ENCODE data around the gene ATP2C2. TPM values are rescaled to one million over a fixed set of nuclear protein-coding genes. Genes with fewer than 3 reads are reported as not detected.

Gene ATP2C2
- total RNA-seq, 4 donors from 2014 or later, result 1.1 to 25.8 (median 5.6) TPM

GRCh38 chr16:84511180-84511800 is 143.0 kb downstream of the ATP2C2 start:
- Histone ChIP-seq H3K4me3 (peak overlapping the region in 1 of 4 donors; percentile 26), H3K9me3 (no peaks in the 10 kb centered on the region), H3K27ac (no peak overlapping the region), H3K27me3 (no peaks in the 10 kb centered on the region), H3K4me1 (peaks cover 6 to 18% (median 8%) of the 10 kb centered on the region in 3 donors), H3K36me3 (no peaks in the 10 kb centered on the region)
- 10 to 11% methylated on average over 15 to 17 of the region's 21 CpGs for WGBS, 2 donors
- DNase-seq, result no peak
- TF ChIP-seq POLR2A (IDR thresholded peaks at IDR 0.05) (no peak), CTCF (IDR thresholded peaks at IDR 0.05) (peak; percentile 92 to 99 (median 96))
- intact Hi-C loops (cut with DNase I), result loop anchor here (5.0 to 10.0 kb wide), 2 partner anchors 111 to 214 kb away; no protein-coding TSS in a partner anchor

- Histone ChIP-seq H3K9me3 (no peaks in the 10 kb centered on the region), H3K4me3 (no peak overlapping the region), H3K27ac (no peak overlapping the region), H3K4me1 (peaks cover 3 to 13% (median 3%) of the 10 kb centered on the region in 3 donors), H3K27me3 (no peaks in the 10 kb centered on the region), H3K36me3 (no peaks in the 10 kb centered on the region)
- TF ChIP-seq POLR2A (IDR thresholded peaks at IDR 0.05) (no peak), CTCF (IDR thresholded peaks at IDR 0.05) (no peak)
- intact Hi-C loops (cut with DNase I), result loop anchor here (5.0 to 10.0 kb wide), 2 partner anchors 110 to 213 kb away; no protein-coding TSS in a partner anchor
- DNase-seq, result no peak
- WGBS, 2 donors, result 71 to 75% methylated on average over 10 to 11 of the region's 13 CpGs
Observed at GRCh38 chr16:84511831-84512230, 143.5 kb downstream of the ATP2C2 start.

- 71 to 85% methylated on average over 10 of the region's 10 CpGs for WGBS, 2 donors
- TF ChIP-seq POLR2A (IDR thresholded peaks at IDR 0.05), result no peak
- no peak for TF ChIP-seq CTCF (IDR thresholded peaks at IDR 0.05)
- Histone ChIP-seq H3K4me3 (no peak overlapping the region), H3K9me3 (no peaks in the 10 kb centered on the region), H3K36me3 (no peaks in the 10 kb centered on the region), H3K27me3 (no peaks in the 10 kb centered on the region), H3K4me1 (peaks cover 3 to 9% (median 3%) of the 10 kb centered on the region in 3 donors), H3K27ac (no peak overlapping the region)
- DNase-seq, result no peak
- intact Hi-C loops (cut with DNase I), result loop anchor here (5.0 to 10.0 kb wide), 2 partner anchors 109 to 212 kb away; no protein-coding TSS in a partner anchor
Observed at GRCh38 chr16:84513123-84513522, 144.8 kb downstream of the ATP2C2 start.

- no peaks in the 10 kb centered on the region for H3K27me3 ChIP-seq
- no peak overlapping the region for H3K4me3 ChIP-seq
- intact Hi-C loops (cut with DNase I), result loop anchor here (5.0 to 10.0 kb wide), 2 partner anchors 109 to 211 kb away; no protein-coding TSS in a partner anchor
- no peak overlapping the region for H3K27ac ChIP-seq
- WGBS, 2 donors, result 64 to 80% methylated on average over 3 to 7 of the region's 11 CpGs
- H3K36me3 ChIP-seq, result no peaks in the 10 kb centered on the region
- DNase-seq, result no peak
- peaks cover 3 to 11% (median 3%) of the 10 kb centered on the region in 3 donors for H3K4me1 ChIP-seq
- TF ChIP-seq POLR2A (IDR thresholded peaks at IDR 0.05) (no peak), CTCF (IDR thresholded peaks at IDR 0.05) (no peak)
- no peaks in the 10 kb centered on the region for H3K9me3 ChIP-seq
Observed at GRCh38 chr16:84513666-84514065, 145.3 kb downstream of the ATP2C2 start.

Other genes with a start within 250 kb of the ATP2C2 start
- gene HSDL1, start 223.4 kb upstream of the ATP2C2 start, total RNA-seq, result 1 to 10 TPM; 5.0 to 9.7 (median 8.6) TPM
- under 1 TPM in 1 of 4 donors, not detected in 3; under 0.01 TPM for gene DNAAF1, start 223.2 kb upstream of the ATP2C2 start, total RNA-seq
- 10 to 100 TPM; 23.9 to 43.7 (median 32.1) TPM for gene TAF1C, start 181.5 kb upstream of the ATP2C2 start, total RNA-seq
- gene ADAD2, start 177.4 kb upstream of the ATP2C2 start, total RNA-seq, result 1 to 10 TPM in 3 of 4 donors, not detected in 1; 1.1 to 4.2 (median 1.9) TPM
- not detected for gene KCNG4, start 128.5 kb upstream of the ATP2C2 start, total RNA-seq
- 1 to 10 TPM; 2.3 to 7.6 (median 5.0) TPM for gene WFDC1, start 73.7 kb upstream of the ATP2C2 start, total RNA-seq
- gene MEAK7, start 136.1 kb downstream of the ATP2C2 start, total RNA-seq, result 10 to 100 TPM; 20.2 to 35.9 (median 29.9) TPM
- gene COTL1, start 249.5 kb downstream of the ATP2C2 start, total RNA-seq, result 10 to 100 TPM in 3 of 4 donors, 1 to 10 TPM in 1; 7.9 to 34.2 (median 23.4) TPM

Data from esophagus squamous epithelium (tissue), 5 donors.